HG02870 (cell line): ENCODE results near the gene SLC24A3.

ENCODE experiments used
- ATAC-seq: cut with Tn5 transposase; IDR thresholded peaks from one replicate; pipeline ENCODE4 v1.9.1; 2021; ENCODE audit warnings: mild to moderate bottlenecking, moderate library complexity; ENCODE audit not compliant: unreplicated experiment

The SLC24A3 gene

GRCh38 chr20:19756761-19757486 is 544.5 kb downstream of the SLC24A3 start:
- no peak for ATAC-seq

GRCh38 chr20:19757487-19758132 is 545.2 kb downstream of the SLC24A3 start:
- ATAC-seq = no peak

GRCh38 chr20:19758133-19758500 is 545.7 kb downstream of the SLC24A3 start, which contains the start of gene RIN2:
TSS of gene RIN2 (plus strand) at chr20:19758258. CDS start at chr20:19889602, 131,344 bp downstream.
- no peak for ATAC-seq

GRCh38 chr20:19758501-19759331 is 546.3 kb downstream of the SLC24A3 start:
- no peak for ATAC-seq

- no peak for ATAC-seq
These were observed 547.9 kb downstream of the SLC24A3 start for GRCh38 chr20:19760371-19760721.

- ATAC-seq = no peak
These were observed 548.9 kb downstream of the SLC24A3 start for GRCh38 chr20:19761326-19761725.

GRCh38 chr20:19761841-19762240 is 549.4 kb downstream of the SLC24A3 start:
- ATAC-seq = no peak

GRCh38 chr20:19764207-19764606 is 551.8 kb downstream of the SLC24A3 start:
- ATAC-seq = no peak

GRCh38 chr20:19765266-19765665 is 552.8 kb downstream of the SLC24A3 start:
- ATAC-seq = no peak

- no peak for ATAC-seq
These were observed 553.5 kb downstream of the SLC24A3 start for GRCh38 chr20:19765913-19766312.

GRCh38 chr20:19767070-19767469 is 554.6 kb downstream of the SLC24A3 start:
- no peak for ATAC-seq

GRCh38 chr20:19768325-19768842 is 555.9 kb downstream of the SLC24A3 start:
- no peak for ATAC-seq

GRCh38 chr20:19769507-19769906 is 557.1 kb downstream of the SLC24A3 start:
- no peak for ATAC-seq

- ATAC-seq = no peak
These were observed 557.9 kb downstream of the SLC24A3 start for GRCh38 chr20:19770375-19770774.

- no peak for ATAC-seq
These were observed 558.6 kb downstream of the SLC24A3 start for GRCh38 chr20:19771031-19771430.
